Erythroblast (primary cell): Measurements from ENCODE around the gene ZRANB1.

Experiments used
- DNase-seq, 2 experiments: peaks; one replicate each; lab custom pipeline; 2025; lab: John Stamatoyannopoulos, UW
- GATA1 ChIP-seq: IDR thresholded peaks from 2 replicates; pipeline ENCODE4 v1.6.1; 2011; ENCODE audit warnings: low read depth, mild to moderate bottlenecking, control low read depth, low read length, moderate library complexity
- POLR2A ChIP-seq: IDR thresholded peaks from 2 replicates; pipeline ENCODE4 v1.6.1; 2011; ENCODE audit warnings: mild to moderate bottlenecking, low read length

Gene ZRANB1

GRCh38 chr10:125035136-125035535, 93.2 kb downstream of the ZRANB1 start:
- DNase-seq: no peak
- TF ChIP-seq POLR2A: no peak
- no peak for TF ChIP-seq GATA1

GRCh38 chr10:125035588-125036295, 93.8 kb downstream of the ZRANB1 start:
- no peak for DNase-seq
- TF ChIP-seq GATA1 (no peak), POLR2A (no peak)

- TF ChIP-seq GATA1 (no peak), POLR2A (no peak)
- DNase-seq: no peak
These were observed 95.4 kb downstream of the ZRANB1 start for GRCh38 chr10:125037145-125037877.
